ENCODE results near the gene KRTAP13-2.

The KRTAP13-2 gene, protein sequence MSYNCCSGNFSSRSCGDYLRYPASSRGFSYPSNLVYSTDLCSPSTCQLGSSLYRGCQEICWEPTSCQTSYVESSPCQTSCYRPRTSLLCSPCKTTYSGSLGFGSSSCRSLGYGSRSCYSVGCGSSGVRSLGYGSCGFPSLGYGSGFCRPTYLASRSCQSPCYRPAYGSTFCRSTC

DNA sequence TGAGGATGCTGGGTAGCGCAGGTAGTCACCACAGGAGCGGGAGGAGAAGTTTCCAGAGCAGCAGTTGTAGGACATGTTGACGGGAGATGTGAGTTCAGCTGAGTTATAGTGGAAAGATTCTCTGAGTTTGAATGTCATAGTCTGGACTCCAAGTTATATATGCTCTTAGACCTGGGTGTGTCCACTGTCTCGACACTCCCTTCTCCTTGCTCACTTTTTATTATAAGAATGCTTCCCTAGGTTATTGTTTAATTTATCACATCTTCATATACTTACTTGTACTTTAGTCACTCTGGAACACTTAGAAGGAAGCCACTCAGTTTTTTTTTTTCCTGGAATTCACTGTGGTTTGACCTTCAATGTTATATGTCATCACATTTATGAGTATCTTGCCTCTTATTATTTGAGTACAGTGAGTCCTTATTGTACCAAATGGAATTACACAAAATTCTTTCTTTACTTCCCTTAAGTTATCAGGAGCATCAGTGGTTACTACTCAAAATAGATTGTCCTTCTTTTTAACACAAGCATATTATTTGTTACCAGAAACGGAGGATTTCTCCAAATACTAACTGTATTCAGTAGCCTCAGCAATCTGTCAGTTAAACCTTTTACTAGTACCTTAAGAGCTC lies at the start of gene KRTAP13-2:
Gene KRTAP13-2 (minus strand): TSS at position 133 of the 632 bp plus-strand sequence. CDS start 58 bp downstream, at position 75.
- DNase-seq: no peak

DNA sequence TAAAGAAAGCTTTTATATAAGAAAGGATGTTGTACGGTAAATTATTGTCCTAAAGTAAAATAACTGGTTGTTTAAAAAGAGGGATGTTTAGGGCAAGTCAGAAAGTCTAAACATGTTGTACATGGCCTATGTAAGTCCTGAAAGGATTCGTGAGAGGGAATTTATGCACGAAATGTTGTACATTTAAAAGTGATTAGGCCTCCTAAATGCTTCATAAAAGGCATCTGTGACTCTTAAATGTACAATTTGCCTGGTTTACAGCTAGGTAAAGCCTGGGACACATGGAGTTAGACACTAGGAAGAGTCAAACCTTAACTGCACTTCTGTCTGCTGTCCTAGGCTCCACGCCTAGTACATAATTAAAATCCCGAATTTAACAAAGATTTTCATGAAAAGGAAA lies 43.9 kb upstream of the KRTAP13-2 start:
- no peak for DNase-seq

DNA sequence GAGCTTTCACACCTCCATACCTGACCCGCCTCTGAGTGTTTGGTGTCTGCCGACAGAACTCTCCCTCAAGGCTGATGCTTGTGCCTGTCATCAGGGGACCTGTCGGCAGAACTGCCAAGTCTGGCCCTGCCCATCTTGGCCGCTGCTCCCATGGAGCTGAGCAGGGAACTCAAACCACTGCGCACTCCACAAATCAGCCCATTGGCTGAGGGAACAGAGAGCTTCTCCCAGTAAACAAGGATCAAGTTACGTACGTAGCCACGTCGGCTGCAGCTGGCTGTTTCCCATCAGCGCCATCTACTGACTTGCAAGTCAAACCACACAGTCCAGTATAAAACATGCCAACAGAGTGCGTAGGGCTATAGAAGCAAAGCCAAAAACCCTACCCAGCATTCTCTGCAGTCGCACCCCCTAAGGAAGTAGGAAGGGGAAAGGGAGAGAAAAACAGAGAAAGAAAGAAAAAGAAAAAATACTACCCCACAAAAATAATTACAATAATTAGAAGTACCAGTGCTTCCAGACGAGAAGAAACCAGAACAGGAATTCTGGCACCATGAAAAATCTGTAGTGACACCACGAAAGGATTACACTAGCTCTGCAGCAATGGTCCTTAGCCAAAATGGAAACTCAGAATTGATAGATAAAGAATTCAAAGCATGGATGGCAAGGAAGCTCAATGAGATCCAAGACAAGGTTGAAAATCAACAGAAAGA lies 36.9 kb upstream of the KRTAP13-2 start:
- DNase-seq: peak; percentile 76

DNA sequence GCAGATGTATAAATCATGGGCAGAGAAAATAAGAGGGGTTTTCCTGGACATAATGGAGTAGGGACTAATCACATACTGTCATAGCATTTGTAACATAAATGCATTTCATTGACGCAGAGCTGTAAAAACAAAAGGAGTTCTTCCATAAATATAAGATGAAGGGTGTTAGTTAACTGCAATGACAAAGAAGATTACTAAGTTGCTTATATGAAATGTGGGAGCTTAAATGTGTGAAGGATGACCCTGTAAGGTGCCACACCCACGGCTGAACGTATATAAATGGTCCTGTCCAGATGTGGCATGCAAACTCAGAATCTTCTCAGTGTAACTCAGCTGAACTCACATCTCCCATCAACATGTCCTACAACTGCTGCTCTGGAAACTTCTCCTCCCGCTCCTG lies 23.7 kb upstream of the KRTAP13-2 start, which contains the start of gene KRTAP13-1:
Gene KRTAP13-1 (plus strand): TSS at position 301 of the 400 bp plus-strand sequence. CDS start 56 bp downstream, at position 357.
- no peak for DNase-seq

DNA sequence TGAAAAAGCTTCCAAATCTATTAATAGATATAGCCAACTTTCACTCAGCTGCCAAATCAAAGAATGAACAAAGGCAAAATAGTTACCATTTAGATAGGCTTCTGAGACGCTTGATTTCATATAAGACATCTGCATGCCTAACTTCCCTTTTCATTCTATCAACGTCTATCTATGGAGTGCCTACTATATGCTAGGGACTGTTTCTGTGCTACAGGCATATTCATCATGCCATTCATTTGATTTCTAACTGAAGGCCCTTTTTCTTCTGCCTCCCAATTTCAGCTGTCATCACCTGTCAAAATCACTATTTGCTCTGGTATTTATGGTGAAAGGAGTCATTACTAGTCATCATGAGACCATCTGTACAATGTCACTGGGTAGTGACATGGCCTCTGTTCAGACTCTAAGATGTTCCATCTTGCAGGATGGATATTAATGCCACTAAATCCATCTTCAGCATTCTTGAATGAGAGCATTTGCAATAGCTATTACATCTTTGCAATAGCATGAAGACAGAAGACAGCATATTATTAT lies 19.5 kb upstream of the KRTAP13-2 start:
- DNase-seq: no peak

DNA sequence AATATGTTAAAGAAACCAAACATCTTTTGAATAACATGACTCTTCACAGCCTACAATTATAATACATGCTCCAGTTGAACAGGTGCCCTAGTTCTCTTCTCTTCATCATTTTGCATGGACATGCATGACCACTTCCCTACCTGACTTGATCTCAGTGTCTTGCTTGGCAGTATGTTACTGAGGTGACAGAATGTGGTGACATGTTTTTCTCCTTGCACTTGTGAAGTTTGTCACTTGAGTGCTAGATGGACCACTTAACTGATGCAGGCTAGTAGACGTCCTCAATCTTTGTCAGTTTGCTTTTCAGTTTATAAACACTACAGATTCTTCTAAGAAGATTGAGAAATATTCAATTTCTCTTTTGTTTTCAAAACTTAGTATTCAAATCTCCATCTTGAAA lies 10.1 kb upstream of the KRTAP13-2 start:
- no peak for DNase-seq

DNA sequence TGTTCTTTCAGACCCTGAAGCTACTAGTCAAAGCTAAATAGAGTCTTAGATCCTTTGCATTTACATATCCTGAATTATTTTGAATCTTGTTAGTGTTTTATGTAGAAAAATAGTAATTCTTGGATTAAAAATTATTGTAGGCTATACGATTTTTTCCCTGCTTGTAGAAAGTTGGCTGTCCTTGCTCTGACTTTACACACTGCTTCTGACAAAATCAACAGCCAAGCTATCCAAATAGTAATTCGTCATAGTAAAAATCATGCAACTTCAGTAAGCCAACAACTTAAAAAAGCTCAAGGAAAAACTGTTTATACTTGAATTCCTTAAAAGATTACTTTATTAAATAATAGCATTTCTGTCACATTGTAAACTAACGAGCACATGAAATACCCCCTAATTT lies 16.2 kb downstream of the KRTAP13-2 start:
- DNase-seq: no peak

DNA sequence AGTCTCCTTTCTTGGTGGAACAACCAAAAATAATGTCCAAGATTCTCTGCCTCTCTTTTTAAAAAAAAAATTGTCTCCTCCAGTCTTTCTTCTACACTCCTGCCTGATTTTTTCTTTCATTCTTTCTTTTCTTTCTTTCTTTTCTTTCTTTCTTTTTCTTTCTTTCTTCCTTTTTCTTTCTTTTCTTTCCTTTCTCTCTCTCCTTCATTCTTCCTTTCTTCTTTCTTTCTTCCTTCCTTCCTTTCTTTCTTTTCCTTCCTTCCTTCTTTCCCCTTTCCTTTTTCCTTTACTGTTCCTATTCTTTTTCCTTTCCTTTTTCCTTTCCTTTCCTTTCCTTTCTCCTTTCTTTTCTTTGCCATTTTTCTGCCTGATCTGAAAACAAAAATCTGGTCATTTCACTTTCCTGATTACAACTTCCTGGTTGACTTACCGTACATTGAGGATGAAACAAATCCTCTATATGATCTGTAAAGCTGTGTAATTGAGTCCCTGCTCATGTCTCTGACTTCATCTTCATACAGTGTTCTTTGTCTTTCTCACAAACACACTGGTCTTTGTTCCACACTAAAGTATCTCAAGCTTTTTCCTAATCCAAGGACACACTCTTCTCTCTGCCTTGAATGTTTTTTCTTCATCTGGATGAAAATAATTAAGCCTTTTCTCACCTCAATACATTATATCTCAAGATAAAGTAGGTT lies 17.6 kb downstream of the KRTAP13-2 start:
- no peak for DNase-seq

DNA sequence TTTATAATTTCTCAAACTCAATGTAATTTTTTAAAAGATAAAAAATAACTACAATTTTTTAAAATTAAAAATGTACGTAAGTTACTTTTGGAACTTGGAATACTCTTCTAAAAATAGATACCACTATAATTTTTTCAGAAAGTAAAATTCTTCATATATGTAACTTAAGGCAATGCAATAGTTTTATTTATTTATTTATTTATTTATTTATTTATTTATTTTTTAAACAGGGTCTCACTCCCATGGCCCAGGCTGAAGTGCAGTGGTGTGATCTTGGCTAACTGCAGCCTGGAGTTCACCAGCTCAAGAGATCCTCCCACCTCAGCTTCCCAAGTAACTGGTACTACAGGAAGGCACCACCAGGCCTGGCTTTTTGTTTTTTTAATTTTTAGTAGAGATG lies 20.5 kb downstream of the KRTAP13-2 start:
- no peak for DNase-seq

DNA sequence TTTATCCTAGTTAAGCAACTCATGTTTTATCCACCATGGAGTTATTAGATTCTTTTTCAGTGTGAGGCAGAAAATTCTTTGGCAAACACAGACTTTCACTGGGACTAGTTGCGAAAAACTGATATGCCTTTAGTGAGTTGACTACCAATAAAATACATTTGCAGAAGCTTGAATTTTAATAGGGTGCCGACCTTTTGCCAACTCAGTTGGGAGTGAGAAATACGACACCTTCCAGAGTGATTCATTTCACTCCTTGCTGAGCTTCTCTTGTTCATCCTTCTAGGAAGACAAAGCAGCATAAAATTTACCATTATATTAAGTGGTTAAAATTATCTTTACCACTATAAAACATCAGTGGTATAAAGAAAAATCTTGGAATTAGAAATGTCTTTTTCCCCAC lies 22.5 kb downstream of the KRTAP13-2 start:
- DNase-seq: no peak

DNA sequence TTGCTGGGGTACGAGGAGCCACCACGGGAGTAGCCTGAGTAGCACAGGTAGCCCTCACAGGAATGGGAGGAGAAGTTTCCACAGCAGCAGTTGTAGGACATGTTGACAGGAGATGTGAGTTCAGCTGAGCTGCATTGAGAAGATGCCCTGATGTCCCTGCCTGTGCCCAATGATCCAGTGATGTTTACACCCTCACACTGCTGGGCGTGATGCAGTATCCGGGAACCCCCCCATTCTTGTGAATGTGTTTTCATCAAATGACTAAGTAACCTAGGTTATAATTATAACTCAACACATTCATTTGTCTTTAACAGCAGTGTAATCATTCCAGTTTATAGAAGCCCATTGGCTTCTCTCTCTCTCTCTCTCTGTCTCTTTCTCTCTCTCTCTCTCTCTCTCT lies 23.6 kb downstream of the KRTAP13-2 start, which contains the start of gene KRTAP23-1:
Gene KRTAP23-1 (minus strand): TSS at position 101 of the 400 bp plus-strand sequence. CDS start 0 bp downstream, at position 101.
- DNase-seq: no peak

DNA sequence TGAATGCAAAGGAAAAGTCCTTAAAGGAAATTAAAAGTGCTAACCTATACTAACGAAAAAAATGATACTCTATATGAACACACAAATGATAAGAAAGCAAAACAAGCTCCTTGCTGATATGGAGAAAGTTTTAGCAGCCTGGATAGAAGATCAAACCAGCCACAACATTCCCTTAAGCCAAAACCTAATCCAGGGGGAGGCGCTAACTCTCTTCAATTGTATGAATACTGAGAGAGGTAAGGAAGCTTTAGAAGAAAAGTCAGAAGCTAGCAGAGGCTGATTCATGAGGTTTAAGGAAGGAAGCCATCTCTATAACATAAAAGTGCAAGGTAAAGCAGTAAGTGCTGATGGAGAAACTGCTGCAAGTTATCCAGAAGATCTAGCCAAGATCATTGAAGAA lies 27.1 kb downstream of the KRTAP13-2 start:
- no peak for DNase-seq

DNA sequence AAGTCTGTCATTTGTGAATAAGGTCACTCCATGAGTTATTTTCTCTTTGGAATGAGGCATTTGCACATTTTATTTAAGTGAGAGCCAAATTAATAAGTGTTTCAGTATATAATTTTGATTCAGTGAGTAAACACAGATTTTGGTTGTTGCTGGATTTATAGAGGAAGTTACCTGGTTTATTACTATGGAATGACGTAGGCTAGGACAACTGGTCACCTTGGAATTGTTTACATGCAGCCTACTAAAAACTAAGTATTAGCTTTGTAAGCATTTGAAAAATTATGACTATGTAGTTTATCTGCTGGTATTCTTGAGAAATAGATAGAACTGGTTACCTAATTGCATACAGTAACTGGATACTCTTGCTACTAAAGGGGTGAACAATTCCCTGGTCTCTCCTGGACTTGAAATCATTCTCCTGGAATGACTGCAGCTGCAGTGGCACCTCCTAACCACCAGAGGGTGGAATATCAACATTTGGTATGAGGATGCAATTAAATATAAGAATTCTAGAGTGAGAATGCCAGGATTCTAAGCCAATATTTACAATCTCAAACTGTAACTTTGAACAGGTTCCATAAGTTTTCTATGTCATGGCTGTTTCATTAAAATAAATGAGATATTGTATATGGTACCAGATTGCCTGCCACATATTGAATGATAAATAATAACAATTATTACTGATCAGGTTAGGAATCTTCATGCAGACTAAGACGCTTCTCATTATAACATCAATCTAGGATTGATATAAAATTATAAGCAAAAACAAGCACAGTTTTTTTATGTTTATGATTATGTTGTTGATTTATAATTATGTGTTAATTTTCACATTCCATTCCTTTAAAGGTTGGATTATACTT lies 31.1 kb downstream of the KRTAP13-2 start:
- no peak for DNase-seq

DNA sequence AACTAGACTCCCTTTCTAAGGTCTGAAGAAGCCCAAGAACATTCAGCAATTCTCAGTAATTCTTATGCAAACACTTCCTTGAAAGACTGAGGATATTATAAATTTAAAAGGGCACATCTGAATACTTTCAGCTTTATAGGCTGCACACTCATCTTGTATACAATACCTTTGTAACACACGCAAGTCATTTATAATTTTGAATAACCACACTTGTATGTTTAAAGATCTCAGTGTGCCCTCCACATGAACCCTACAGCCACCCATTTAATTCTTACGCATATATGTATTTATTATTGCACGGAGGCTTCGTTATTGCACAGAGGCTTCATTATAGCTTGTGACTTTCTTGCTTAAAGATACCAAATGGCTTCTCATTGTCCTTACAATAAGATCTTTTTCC lies 33.4 kb downstream of the KRTAP13-2 start:
- no peak for DNase-seq

DNA sequence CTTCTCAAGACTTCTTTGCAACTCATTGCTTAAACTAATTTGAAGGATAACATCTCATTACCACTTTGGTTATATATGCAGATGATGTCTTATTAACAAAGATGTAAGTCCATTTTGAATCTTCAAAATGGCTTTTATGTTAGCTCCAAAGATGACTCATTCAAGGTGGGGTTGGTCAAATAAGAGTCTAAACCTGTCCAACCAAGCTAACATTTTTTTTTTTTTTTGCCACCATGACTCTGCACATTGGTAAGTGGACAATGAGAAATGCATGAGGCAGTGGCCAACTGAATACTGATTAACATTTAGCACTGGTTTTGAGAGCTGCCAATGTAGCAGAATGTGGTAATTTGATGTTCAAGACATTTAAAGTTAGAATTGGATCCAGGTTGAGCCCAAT lies 34.3 kb downstream of the KRTAP13-2 start:
- no peak for DNase-seq

DNA sequence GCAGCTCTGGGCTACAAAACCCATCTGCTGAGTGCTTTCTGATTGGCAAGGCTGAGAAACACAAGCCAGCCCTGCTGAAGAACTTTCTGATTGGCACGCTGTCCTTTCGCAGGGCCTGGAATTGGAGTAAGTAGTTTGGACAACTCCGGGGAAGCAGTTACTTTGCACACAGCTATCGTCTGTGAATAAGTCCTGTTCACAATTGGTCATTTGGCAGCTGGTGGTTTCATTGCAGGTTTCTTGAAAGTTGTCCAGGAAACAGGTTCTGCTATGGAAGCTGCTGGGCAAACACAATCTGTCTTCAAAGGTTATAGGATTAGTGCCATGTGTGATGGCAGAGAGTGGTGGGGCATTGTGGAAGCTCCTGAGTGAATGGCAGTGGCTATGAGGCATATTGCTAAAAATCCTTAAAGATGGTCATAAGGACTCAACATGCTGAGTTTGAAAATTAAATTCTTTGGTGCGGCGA lies 34.8 kb downstream of the KRTAP13-2 start, which contains the start of gene KRTAP27-1:
Gene KRTAP27-1 (minus strand): TSS at position 419 of the 469 bp plus-strand sequence. CDS start 26 bp downstream, at position 393.
- no peak for DNase-seq

DNA sequence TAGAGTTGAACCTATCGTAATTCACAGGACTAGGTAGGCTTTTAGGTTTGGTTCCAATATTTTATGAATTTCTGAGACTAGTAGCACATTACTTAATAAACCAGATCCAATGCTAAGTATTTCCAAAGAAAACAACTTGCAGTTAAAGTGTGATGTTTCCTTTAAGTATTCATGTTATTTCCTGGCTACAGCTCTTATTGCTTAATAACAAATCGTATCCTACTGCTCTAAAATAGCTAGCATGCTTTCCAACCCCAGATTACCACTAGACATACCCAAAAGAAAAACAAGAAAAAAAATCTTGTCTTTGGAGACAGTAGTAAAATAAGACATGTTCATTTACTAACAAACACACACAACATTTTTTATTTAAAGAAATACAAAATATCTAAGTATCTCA lies 35.5 kb downstream of the KRTAP13-2 start:
- DNase-seq: no peak

DNA sequence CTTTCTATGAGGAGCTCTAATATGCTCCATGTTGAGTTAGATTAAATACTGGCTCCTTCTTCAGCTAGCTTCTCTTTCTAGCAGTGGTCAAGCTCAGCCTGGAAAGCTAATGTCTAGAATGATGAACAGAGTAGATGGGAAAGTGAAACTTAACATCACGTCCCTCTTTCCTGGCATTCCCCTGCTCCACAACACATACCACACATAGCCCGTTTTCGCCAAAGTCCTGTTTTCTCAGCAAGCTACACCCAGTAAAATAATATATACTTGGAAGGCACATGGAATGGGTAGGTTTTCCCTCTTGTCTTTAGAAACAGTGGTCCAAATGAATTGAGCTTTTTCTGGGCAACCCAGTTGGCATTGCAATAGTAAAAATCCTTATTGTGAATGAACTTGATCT lies 38.3 kb downstream of the KRTAP13-2 start:
- DNase-seq: no peak

DNA sequence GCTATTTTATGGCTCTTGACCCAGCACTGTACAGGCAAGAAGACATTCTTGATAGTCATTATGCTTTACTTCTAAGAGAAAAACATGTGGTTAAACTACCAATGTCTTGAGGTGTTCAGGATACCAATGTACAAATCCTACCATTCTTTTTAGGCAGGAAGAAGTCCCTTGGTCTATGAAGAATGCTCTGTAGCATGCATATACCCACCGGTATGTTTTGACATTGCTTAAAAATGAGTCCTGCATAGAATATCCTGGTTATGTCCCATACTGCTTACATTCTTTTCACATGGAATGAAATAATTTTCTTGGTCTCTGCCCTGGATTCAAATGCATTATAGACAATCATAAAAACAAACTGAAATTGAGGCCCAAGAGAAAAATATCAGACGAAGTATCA lies 39.4 kb downstream of the KRTAP13-2 start:
- no peak for DNase-seq

DNA sequence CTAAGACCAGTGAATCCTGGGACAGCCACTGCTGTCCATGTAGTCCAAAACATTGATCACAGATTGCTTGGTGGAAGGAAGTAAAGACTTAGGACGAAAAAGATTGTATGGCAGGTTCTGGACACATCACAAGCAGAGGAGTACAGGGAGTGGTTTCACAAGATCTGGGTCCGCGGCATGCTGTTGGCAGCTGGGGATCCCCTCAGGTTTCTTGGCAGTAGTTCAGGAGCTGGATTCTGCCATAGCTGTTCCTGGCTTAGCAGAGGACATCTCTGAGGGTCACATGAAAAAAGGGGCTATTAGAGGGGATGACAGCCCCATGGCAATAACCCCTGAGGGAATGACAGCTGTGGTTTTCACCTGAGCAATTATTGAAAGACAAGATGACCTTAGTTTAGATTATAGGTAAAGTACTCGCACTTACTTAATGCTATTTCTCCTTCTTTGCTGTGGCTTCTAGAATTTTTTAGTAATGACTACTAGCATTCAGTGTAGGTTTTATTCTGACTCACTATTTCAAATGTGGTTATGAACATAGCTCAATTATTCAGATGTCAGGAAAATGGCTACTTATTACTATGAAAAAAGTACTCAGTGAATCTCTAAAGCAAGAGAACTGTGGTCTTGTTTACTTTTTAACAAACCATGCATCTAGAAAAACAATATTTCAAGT lies 42.7 kb downstream of the KRTAP13-2 start:
- no peak for DNase-seq

DNA sequence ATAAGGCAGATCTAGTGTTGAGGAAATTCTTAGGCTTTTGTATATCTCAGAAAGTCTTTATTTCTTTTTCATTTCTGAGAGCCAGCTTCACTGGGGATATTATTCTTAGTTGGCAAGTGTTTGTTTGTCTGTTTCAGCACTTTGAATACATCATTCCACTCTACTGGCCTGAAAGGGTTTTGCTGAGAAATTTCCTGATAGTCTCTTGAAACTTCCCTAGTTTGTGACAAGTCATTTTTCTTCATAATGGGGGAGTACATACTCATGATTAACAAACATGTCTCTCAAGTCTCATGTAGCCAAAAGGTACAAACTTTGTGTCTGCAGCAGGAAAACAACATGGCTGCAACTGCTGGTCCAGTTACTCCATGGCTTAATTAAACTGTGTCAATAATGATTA lies 45.7 kb downstream of the KRTAP13-2 start:
- DNase-seq: no peak
